HCT116 (cell line): ENCODE results near the gene ACTG1. TPM values are rescaled to one million over a fixed set of nuclear protein-coding genes. Genes with fewer than 3 reads are reported as not detected.
A peak's percentile ranks its signal among the peaks of the same experiment; 100 is the strongest.

ENCODE experiments used
- ATAC-seq: fragments of 200-7000 bp; cut with Tn5 transposase; 2 replicates; pipeline ENCODE4 v1.9.1; 2020; ENCODE audit warnings: mild to moderate bottlenecking, moderate library complexity
- BruUV-seq: library from RNA; stranded (reverse); fragments of 400-500 nt; replicated peaks from 2 replicates; lab custom pipeline; 2021; lab: Mats Ljungman, UMichigan
- CTCF ChIA-PET: fragments of 300-600 bp; sonication (Branson Sonifier 250); formaldehyde crosslinking; loops from one replicate; lab custom pipeline; 2021; ENCODE audit warnings: antibody characterized with exemption; lab: Charles Lee
- POLR2A ChIA-PET: fragments of 300-600, 350-600 bp; sonication (Branson Sonifier 250); formaldehyde crosslinking; loops from one replicate; lab custom pipeline; 2021; ENCODE audit warnings: antibody characterized with exemption; lab: Charles Lee
- RAD21 ChIA-PET, 2 experiments: fragments of 300-600 bp; sonication (Branson Sonifier 250); formaldehyde crosslinking; loops; one replicate each; lab custom pipeline; 2023; ENCODE audit warnings: low total read pairs in 2 of 2; ENCODE audit not compliant: uncharacterized antibody in 2 of 2, unreplicated experiment in 2 of 2, low non-redundant PET in 1 of 2; lab: Charles Lee
- DNase-seq: peaks from one replicate; pipeline ENCODE4 v3.0.0-alpha.2; 2010; ENCODE audit warnings: low read depth, low spot score
- H2AFZ ChIP-seq: fragments of 200-600 bp; shearing (Covaris generic), sonication (generic); 2 replicates; pipeline ENCODE4 v1.6.1; 2017; ENCODE audit warnings: low read depth, mixed run types, mixed read lengths, antibody characterized with exemption, low read length; ENCODE audit not compliant: poor library complexity, severe bottlenecking
- H3K27ac ChIP-seq: 2 replicates; pipeline ENCODE4 v1.5.1; 2012; ENCODE audit warnings: low read depth, low read length
- H3K27me3 ChIP-seq: fragments of 200-600 bp; sonication (generic); 2 replicates; pipeline ENCODE4 v1.6.1; 2016; ENCODE audit warnings: mixed run types, low read length, mixed read lengths; ENCODE audit not compliant: insufficient read depth
- H3K36me3 ChIP-seq, 2 experiments: fragments of 200-500 bp in 1 of 2; fragments of 200-600 bp in 1 of 2; sonication (Bioruptor generic) in 1 of 2; sonication (generic) in 1 of 2; 2 replicates each; pipeline versions ENCODE4 v1.5.1 to v1.6.1; 2014 to 2016; ENCODE audit warnings: low read length in 2 of 2, inconsistent platforms in 1 of 2, mixed read lengths in 1 of 2, mixed run types in 1 of 2; ENCODE audit not compliant: insufficient read depth in 2 of 2, control insufficient read depth in 1 of 2
- H3K4me1 ChIP-seq, 2 experiments: fragments of 200-600 bp in 1 of 2; sonication (generic) in 1 of 2; 2 replicates each; pipeline versions ENCODE4 v1.5.1 to v1.6.1; 2012 to 2017; ENCODE audit warnings: low read length in 2 of 2, inconsistent platforms in 1 of 2, mild to moderate bottlenecking in 1 of 2, mixed read lengths in 1 of 2, mixed run types in 1 of 2, moderate library complexity in 1 of 2; ENCODE audit not compliant: insufficient read depth in 2 of 2, control insufficient read depth in 1 of 2
- H3K4me2 ChIP-seq: fragments of 200-600 bp; sonication (generic); 2 replicates; pipeline ENCODE4 v1.6.1; 2017; ENCODE audit warnings: mixed run types, low read length, mixed read lengths
- H3K4me3 ChIP-seq, 2 experiments: fragments of 200-600 bp in 1 of 2; sonication (generic) in 1 of 2; replicated peaks in 1 of 2; 2 replicates each; pipeline ENCODE4 v1.5.1; 2011 to 2016; ENCODE audit warnings: low read length in 2 of 2, control low read depth in 1 of 2, low read depth in 1 of 2, mild to moderate bottlenecking in 1 of 2, mixed read lengths in 1 of 2, mixed run types in 1 of 2
- H3K79me2 ChIP-seq: fragments of 200-600 bp; sonication (generic); 2 replicates; pipeline ENCODE4 v1.6.1; 2017; ENCODE audit warnings: mild to moderate bottlenecking, mixed run types, low read length, moderate library complexity, mixed read lengths; ENCODE audit not compliant: insufficient read depth
- H3K9ac ChIP-seq: fragments of 200-600 bp; sonication (generic); 2 replicates; pipeline ENCODE4 v1.6.1; 2016; ENCODE audit warnings: low read length, mixed read lengths
- H3K9me2 ChIP-seq: fragments of 200-600 bp; sonication (generic), shearing (Covaris generic); 2 replicates; pipeline ENCODE4 v1.6.1; 2017; ENCODE audit warnings: mixed run types, mild to moderate bottlenecking, moderate library complexity; ENCODE audit not compliant: insufficient read depth
- H3K9me3 ChIP-seq, 2 experiments: fragments of 200-500 bp in 1 of 2; fragments of 200-600 bp in 1 of 2; sonication (Bioruptor generic) in 1 of 2; sonication (generic) in 1 of 2; 2 replicates each; pipeline ENCODE4 v1.6.1; 2014 to 2017; ENCODE audit warnings: low read length in 2 of 2, mixed read lengths in 2 of 2, inconsistent platforms in 1 of 2, low read depth in 1 of 2, mild to moderate bottlenecking in 1 of 2, mixed run types in 1 of 2, moderate library complexity in 1 of 2; ENCODE audit not compliant: control insufficient read depth in 1 of 2, insufficient read depth in 1 of 2
- H4K20me1 ChIP-seq: fragments of 200-600 bp; sonication (generic), shearing (Covaris generic); 2 replicates; pipeline ENCODE4 v1.6.1; 2017; ENCODE audit warnings: mixed run types, mild to moderate bottlenecking, moderate library complexity; ENCODE audit not compliant: insufficient read depth
- CEBPB ChIP-seq: IDR thresholded peaks from 2 replicates; pipeline ENCODE4 v1.6.1; 2012; ENCODE audit warnings: low read depth
- EZH2phosphoT487 ChIP-seq: fragments of 200-600 bp; IDR thresholded peaks from 2 replicates; pipeline ENCODE4 v1.6.1; 2018; ENCODE audit warnings: antibody characterized with exemption, borderline replicate concordance
- FOSL1 ChIP-seq: IDR thresholded peaks from 2 replicates; pipeline ENCODE4 v1.6.1; 2012; ENCODE audit warnings: low read depth
- POLR2AphosphoS5 ChIP-seq: IDR thresholded peaks from 2 replicates; pipeline ENCODE4 v1.6.1; 2011; ENCODE audit warnings: mild to moderate bottlenecking, low read depth, low read length, moderate library complexity
- SIN3A ChIP-seq: IDR thresholded peaks from 2 replicates; pipeline ENCODE4 v1.6.1; 2012; ENCODE audit warnings: low read depth
- SP1 ChIP-seq: IDR thresholded peaks from 2 replicates; pipeline ENCODE4 v1.6.1; 2012; ENCODE audit warnings: low read depth
- YY1 ChIP-seq: IDR thresholded peaks from 2 replicates; pipeline ENCODE4 v1.6.1; 2011; ENCODE audit warnings: low read length, low read depth, moderate library complexity, mild to moderate bottlenecking; ENCODE audit not compliant: insufficient replicate concordance; ENCODE audit errors: extremely low read depth
- ZFX ChIP-seq: fragments of 450-650 bp; IDR thresholded peaks from 2 replicates; pipeline ENCODE4 v1.6.1; 2017
- intact Hi-C: fragments of 100-400 bp; cut with micrococcal nuclease; formaldehyde crosslinking; loops from 2 replicates; pipeline ENCODE4 v1.10.0; 2022
- total RNA-seq: library from RNA; stranded (reverse); gene quantifications from one replicate; pipeline ENCODE4 v1.2.1, GENCODE V29; 2021; ENCODE audit not compliant: unreplicated experiment
- TF ChIP-seq, protein P1 (sequence below): IDR thresholded peaks from 2 replicates; pipeline ENCODE4 v1.6.1; 2012; ENCODE audit warnings: low read depth

Gene ACTG1
- total RNA-seq, 1 experiment from 2014 or later, result 6,223 TPM

- ChIA-PET RAD21 (no interaction called here), CTCF (no interaction called here), POLR2A (no interaction called here)
- Histone ChIP-seq H3K27me3 (no peaks in the 10 kb centered on the region), H3K9me3 (no peaks in the 10 kb centered on the region), H3K4me2 (peak overlapping the region; percentile 100), H3K4me1 (peaks cover 34 to 77% of the 10 kb centered on the region in 2 experiments), H3K27ac (peak overlapping the region; percentile 100), H3K9ac (peak overlapping the region; percentile 94), H4K20me1 (peaks cover 9% of the 10 kb centered on the region; the same call in 1 of the 2 replicates), H2AFZ (no peak overlapping the region), H3K9me2 (no peaks in the 10 kb centered on the region), H3K79me2 (peaks cover 51% of the 10 kb centered on the region), H3K36me3 (peaks cover 5 to 10% of the 10 kb centered on the region in 2 experiments), H3K4me3 (peak overlapping the region; percentile 81 to 90)
- intact Hi-C loops, result no loop called here
- no peak for ATAC-seq
- no peak for DNase-seq
- TF ChIP-seq FOSL1 (no peak), POLR2AphosphoS5 (peak; percentile 22; the same call in 1 of the 2 replicates)
- TF ChIP-seq, protein P1, sequence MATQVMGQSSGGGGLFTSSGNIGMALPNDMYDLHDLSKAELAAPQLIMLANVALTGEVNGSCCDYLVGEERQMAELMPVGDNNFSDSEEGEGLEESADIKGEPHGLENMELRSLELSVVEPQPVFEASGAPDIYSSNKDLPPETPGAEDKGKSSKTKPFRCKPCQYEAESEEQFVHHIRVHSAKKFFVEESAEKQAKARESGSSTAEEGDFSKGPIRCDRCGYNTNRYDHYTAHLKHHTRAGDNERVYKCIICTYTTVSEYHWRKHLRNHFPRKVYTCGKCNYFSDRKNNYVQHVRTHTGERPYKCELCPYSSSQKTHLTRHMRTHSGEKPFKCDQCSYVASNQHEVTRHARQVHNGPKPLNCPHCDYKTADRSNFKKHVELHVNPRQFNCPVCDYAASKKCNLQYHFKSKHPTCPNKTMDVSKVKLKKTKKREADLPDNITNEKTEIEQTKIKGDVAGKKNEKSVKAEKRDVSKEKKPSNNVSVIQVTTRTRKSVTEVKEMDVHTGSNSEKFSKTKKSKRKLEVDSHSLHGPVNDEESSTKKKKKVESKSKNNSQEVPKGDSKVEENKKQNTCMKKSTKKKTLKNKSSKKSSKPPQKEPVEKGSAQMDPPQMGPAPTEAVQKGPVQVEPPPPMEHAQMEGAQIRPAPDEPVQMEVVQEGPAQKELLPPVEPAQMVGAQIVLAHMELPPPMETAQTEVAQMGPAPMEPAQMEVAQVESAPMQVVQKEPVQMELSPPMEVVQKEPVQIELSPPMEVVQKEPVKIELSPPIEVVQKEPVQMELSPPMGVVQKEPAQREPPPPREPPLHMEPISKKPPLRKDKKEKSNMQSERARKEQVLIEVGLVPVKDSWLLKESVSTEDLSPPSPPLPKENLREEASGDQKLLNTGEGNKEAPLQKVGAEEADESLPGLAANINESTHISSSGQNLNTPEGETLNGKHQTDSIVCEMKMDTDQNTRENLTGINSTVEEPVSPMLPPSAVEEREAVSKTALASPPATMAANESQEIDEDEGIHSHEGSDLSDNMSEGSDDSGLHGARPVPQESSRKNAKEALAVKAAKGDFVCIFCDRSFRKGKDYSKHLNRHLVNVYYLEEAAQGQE, result no peak
- BruUV-seq, result no TSS peak
Measured at GRCh38 chr17:81516439-81516838, 3.8 kb upstream of the ACTG1 start.

DNA sequence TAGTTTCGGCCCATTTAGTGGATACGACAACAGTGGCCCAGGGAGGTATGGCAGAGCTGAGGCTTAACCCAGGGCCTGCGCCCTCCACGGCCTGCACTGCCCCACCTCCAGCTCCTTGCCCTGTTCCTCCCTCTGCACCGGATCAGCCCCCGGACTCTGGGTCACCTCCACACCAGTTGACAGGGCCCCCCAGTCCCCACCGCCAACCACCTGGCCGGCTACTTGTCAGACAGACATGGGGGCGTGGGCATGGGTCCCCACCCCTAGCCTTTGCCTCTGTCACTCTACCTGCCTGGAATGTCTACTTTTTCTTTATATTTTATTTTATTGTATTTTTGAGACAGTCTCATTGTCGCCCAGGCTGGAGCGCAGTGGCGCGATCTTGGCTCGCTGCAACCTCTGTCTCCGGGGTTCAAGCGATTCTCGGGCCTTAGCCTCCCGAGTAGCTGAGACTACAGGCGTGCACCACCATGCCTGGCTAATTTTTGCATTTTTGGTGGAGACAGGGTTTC is 3.0 kb upstream of the ACTG1 start:
- ATAC-seq (no peak), DNase-seq (no peak)
- ChIA-PET CTCF (interaction anchor here (0.7 to 0.8 kb wide), 2 partner anchors 22 to 31 kb away, joined by 3 read pairs; no protein-coding TSS in a partner anchor), RAD21 (no interaction called here), POLR2A (interaction anchor here (0.6 to 1.3 kb wide), 5 partner anchors 11 to 294 kb away, joined by 3 to 5 read pairs (median 3); no protein-coding TSS in a partner anchor)
- Histone ChIP-seq H3K27me3 (no peaks in the 10 kb centered on the region), H3K9ac (peak overlapping the region; percentile 94), H3K27ac (peak overlapping the region; percentile 100), H3K4me3 (peak overlapping the region; percentile 81 to 90), H3K36me3 (peaks cover 11 to 19% of the 10 kb centered on the region in 2 experiments), H3K9me3 (no peaks in the 10 kb centered on the region), H2AFZ (no peak overlapping the region), H3K79me2 (peaks cover 60% of the 10 kb centered on the region), H3K4me2 (peak overlapping the region; percentile 100), H4K20me1 (peaks cover 17% of the 10 kb centered on the region; the same call in 1 of the 2 replicates), H3K9me2 (no peaks in the 10 kb centered on the region), H3K4me1 (peaks cover 37 to 83% of the 10 kb centered on the region in 2 experiments)
- TF ChIP-seq SIN3A (no peak), EZH2phosphoT487 (no peak), CEBPB (no peak), ZFX (peak; percentile 63), YY1 (no peak), SP1 (no peak)
- intact Hi-C loops, result no loop called here
- BruUV-seq, result no TSS peak
